Mesenchymal stem cell (in vitro differentiated cells and primary cell): ENCODE measurements around the gene RHOV.

Experiments
- DNase-seq: peaks from one replicate; pipeline ENCODE4 v3.0.0-alpha.2; 2013
- H2AFZ ChIP-seq: one replicate; pipeline ENCODE4 v1.6.1; 2013; ENCODE audit warnings: low read depth, mild to moderate bottlenecking, control low read depth, inconsistent platforms, low read length, moderate library complexity
- H2AK5ac ChIP-seq: 2 replicates; pipeline ENCODE4 v1.6.1; 2013; ENCODE audit warnings: low read length, moderate library complexity, mild to moderate bottlenecking, inconsistent platforms; ENCODE audit not compliant: severe bottlenecking
- H2BK120ac ChIP-seq: one replicate; pipeline ENCODE4 v1.6.1; 2013; ENCODE audit warnings: low read depth, mild to moderate bottlenecking, inconsistent platforms, low read length, moderate library complexity
- H2BK12ac ChIP-seq, 2 experiments: one replicate each; pipeline ENCODE4 v1.6.1; 2013; ENCODE audit warnings: inconsistent platforms in 2 of 2, low read length in 2 of 2, mild to moderate bottlenecking in 2 of 2, moderate library complexity in 2 of 2, control low read depth in 1 of 2
- H2BK15ac ChIP-seq: one replicate; pipeline ENCODE4 v1.6.1; 2013; ENCODE audit warnings: mild to moderate bottlenecking, low read depth, inconsistent platforms; ENCODE audit not compliant: poor library complexity, severe bottlenecking
- H2BK5ac ChIP-seq: 2 replicates; pipeline ENCODE4 v1.6.1; 2013; ENCODE audit warnings: low read depth, mild to moderate bottlenecking, low read length, control low read depth, inconsistent platforms; ENCODE audit not compliant: poor library complexity, severe bottlenecking
- H3K14ac ChIP-seq, 2 experiments: one replicate each; pipeline ENCODE4 v1.6.1; 2013; ENCODE audit warnings: inconsistent platforms in 2 of 2, low read length in 2 of 2, control low read depth in 1 of 2, mild to moderate bottlenecking in 1 of 2, moderate library complexity in 1 of 2
- H3K18ac ChIP-seq, 2 experiments: one replicate each; pipeline ENCODE4 v1.6.1; 2013; ENCODE audit warnings: inconsistent platforms in 2 of 2, low read length in 2 of 2, control low read depth in 1 of 2, low read depth in 1 of 2, mild to moderate bottlenecking in 1 of 2
- H3K23ac ChIP-seq, 2 experiments: one replicate each; pipeline ENCODE4 v1.6.1; 2013; ENCODE audit warnings: inconsistent platforms in 2 of 2, low read length in 2 of 2, mild to moderate bottlenecking in 2 of 2, moderate library complexity in 2 of 2, control low read depth in 1 of 2
- H3K27ac ChIP-seq: 2 replicates; pipeline ENCODE4 v1.5.1; 2013; ENCODE audit warnings: mild to moderate bottlenecking, moderate library complexity, low read length, control low read depth, inconsistent platforms; ENCODE audit not compliant: poor library complexity, severe bottlenecking
- H3K27me3 ChIP-seq, 2 experiments: 2 replicates each; pipeline versions ENCODE4 v1.6.1 to v1.7.0; 2013; ENCODE audit warnings: low read length in 2 of 2, mild to moderate bottlenecking in 2 of 2, moderate library complexity in 2 of 2, control low read depth in 1 of 2, inconsistent platforms in 1 of 2; ENCODE audit not compliant: control insufficient read depth in 1 of 2, insufficient read depth in 1 of 2
- H3K36me3 ChIP-seq, 2 experiments: 2 replicates each; pipeline versions ENCODE4 v1.6.1 to v1.7.0; 2013; ENCODE audit warnings: low read length in 2 of 2, control low read depth in 1 of 2, inconsistent platforms in 1 of 2, low read depth in 1 of 2, mild to moderate bottlenecking in 1 of 2; ENCODE audit not compliant: insufficient read depth in 2 of 2, control insufficient read depth in 1 of 2
- H3K4ac ChIP-seq, 2 experiments: one replicate each; pipeline ENCODE4 v1.6.1; 2013; ENCODE audit warnings: inconsistent platforms in 2 of 2, low read length in 2 of 2, mild to moderate bottlenecking in 2 of 2, moderate library complexity in 2 of 2, control low read depth in 1 of 2, low read depth in 1 of 2
- H3K4me1 ChIP-seq: 2 replicates; pipeline ENCODE4 v1.6.1; 2013; ENCODE audit warnings: low read depth, low read length, control low read depth; ENCODE audit not compliant: control insufficient read depth, insufficient read depth
- H3K4me2 ChIP-seq: 2 replicates; pipeline ENCODE4 v1.6.1; 2013; ENCODE audit warnings: low read length, mild to moderate bottlenecking, inconsistent platforms; ENCODE audit not compliant: poor library complexity, severe bottlenecking
- H3K4me3 ChIP-seq, 2 experiments: 2 replicates each; pipeline versions ENCODE4 v1.5.1 to v1.7.0; 2013; ENCODE audit warnings: low read length in 2 of 2, mild to moderate bottlenecking in 2 of 2, control low read depth in 1 of 2, low read depth in 1 of 2; ENCODE audit not compliant: insufficient read depth in 1 of 2
- H3K79me1 ChIP-seq: replicated peaks from 2 replicates; pipeline ENCODE4 v1.6.1; 2013; ENCODE audit warnings: mild to moderate bottlenecking, control low read depth, low read length, inconsistent platforms; ENCODE audit not compliant: poor library complexity, severe bottlenecking
- H3K9ac ChIP-seq: 2 replicates; pipeline ENCODE4 v1.7.0; 2013; ENCODE audit warnings: mild to moderate bottlenecking, low read length, moderate library complexity
- H3K9me3 ChIP-seq: 2 replicates; pipeline ENCODE4 v1.7.0; 2013; ENCODE audit warnings: mild to moderate bottlenecking, low read length; ENCODE audit not compliant: control insufficient read depth
- H4K8ac ChIP-seq: one replicate; pipeline ENCODE4 v1.6.1; 2013; ENCODE audit warnings: inconsistent platforms, mild to moderate bottlenecking, low read length, moderate library complexity
- H4K91ac ChIP-seq: one replicate; pipeline ENCODE4 v1.6.1; 2013; ENCODE audit warnings: mild to moderate bottlenecking, low read length, inconsistent platforms
- WGBS: methylation state at CpG from one replicate; pipeline ENCODE4 v1.1.7; 2013; ENCODE audit warnings: mixed read lengths; 5-methylcytosine and 5-hydroxymethylcytosine counted together

The RHOV gene

DNA sequence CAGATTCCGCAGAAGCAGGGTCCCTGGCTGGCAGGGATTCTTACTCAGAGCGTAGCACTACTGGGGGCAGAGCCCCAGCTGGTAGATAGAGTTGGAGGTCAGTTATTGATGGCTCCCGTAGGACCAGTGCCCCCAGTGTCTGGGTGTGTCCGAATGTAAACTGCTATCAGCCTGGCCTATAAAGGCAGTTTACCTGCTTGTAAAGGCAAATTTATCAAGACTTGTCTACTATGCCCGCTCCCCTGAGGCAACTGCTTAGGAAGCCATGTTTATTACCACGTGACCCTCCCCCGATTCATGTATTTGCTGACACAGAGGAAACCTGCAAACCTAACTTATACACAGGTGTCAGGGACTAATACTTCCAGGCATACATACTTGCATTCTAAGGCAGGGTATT is 44.9 kb downstream of the RHOV start:
- no peak overlapping the region for H2AFZ ChIP-seq
- H2BK120ac ChIP-seq: no peak overlapping the region
- H3K9me3 ChIP-seq: no peaks in the 10 kb centered on the region
- no peak overlapping the region for H4K8ac ChIP-seq
- no peak overlapping the region for H3K9ac ChIP-seq
- H3K27ac ChIP-seq: no peak overlapping the region
- no peak overlapping the region for H3K23ac ChIP-seq
- 91% methylated on average over 7 of the region's 7 CpGs for WGBS
- H4K91ac ChIP-seq: no peak overlapping the region
- peaks cover 3 to 42% of the 10 kb centered on the region in 2 experiments for H3K27me3 ChIP-seq
- H3K14ac ChIP-seq: no peak overlapping the region
- H3K36me3 ChIP-seq: no peaks in the 10 kb centered on the region
- H3K4ac ChIP-seq: no peak overlapping the region
- H3K4me1 ChIP-seq: peaks cover 4% of the 10 kb centered on the region
- no peak overlapping the region for H2BK5ac ChIP-seq
- no peak overlapping the region for H3K4me3 ChIP-seq
- no peak overlapping the region for H2BK15ac ChIP-seq
- no peak overlapping the region for H3K4me2 ChIP-seq
- no peak for DNase-seq
- H3K18ac ChIP-seq: no peak overlapping the region
- no peaks in the 10 kb centered on the region for H3K79me1 ChIP-seq
- H2BK12ac ChIP-seq: no peak overlapping the region
- H2AK5ac ChIP-seq: no peak overlapping the region

DNA sequence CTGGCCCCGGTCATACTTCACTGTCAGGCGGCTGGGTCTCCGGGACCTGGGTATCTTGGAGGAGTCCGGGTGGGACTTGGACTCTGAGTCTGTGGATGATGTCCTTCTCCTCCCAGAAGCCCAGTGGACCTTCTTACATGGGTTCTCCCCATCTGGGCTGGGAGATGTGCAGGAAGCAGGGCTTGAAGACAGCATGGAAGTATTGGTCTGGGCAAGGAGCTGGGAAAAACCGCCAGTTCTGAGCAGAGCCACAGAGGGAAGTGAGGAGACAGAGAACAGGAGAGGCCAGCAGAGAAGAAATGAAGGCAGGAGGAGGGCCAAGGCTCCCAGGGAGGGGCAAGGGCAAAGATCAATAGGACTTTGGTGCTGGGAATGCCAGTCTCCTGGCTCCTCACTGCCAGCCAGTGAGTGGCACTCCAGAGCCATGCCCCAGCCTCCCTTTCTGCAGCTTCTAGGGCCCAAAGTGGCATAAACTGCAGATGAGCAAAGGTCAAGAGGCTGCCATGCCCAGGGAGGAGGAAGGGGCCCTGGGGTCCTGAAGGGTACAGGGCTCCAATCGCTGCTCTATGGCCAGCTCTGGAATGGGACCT is 45.5 kb downstream of the RHOV start, which contains the start of gene PPP1R14D:
Gene PPP1R14D (minus strand): TSS at position 262 of the 590 bp plus-strand sequence. CDS start 67 bp downstream, at position 195.
- H3K4me3 ChIP-seq: no peak within 1 kb of the TSS
- H4K91ac ChIP-seq: no peak within 1 kb of the TSS
- H3K27me3 ChIP-seq: peaks cover 3 to 44% of the 10 kb centered on the region in 2 experiments
- H2BK15ac ChIP-seq: no peak within 1 kb of the TSS
- H2BK5ac ChIP-seq: no peak within 1 kb of the TSS
- H3K9ac ChIP-seq: no peak within 1 kb of the TSS
- H2AK5ac ChIP-seq: no peak within 1 kb of the TSS
- DNase-seq: no peak
- no peak within 1 kb of the TSS for H2AFZ ChIP-seq
- H3K4me2 ChIP-seq: no peak within 1 kb of the TSS
- H3K23ac ChIP-seq: no peak within 1 kb of the TSS
- no peak within 1 kb of the TSS for H2BK12ac ChIP-seq
- no peaks in the 10 kb centered on the region for H3K36me3 ChIP-seq
- no peaks in the 10 kb centered on the region for H3K79me1 ChIP-seq
- no peak within 1 kb of the TSS for H3K27ac ChIP-seq
- WGBS: 89% methylated on average over 6 of the region's 6 CpGs
- no peak within 1 kb of the TSS for H3K14ac ChIP-seq
- H3K9me3 ChIP-seq: no peaks in the 10 kb centered on the region
- no peak within 1 kb of the TSS for H3K4ac ChIP-seq
- peaks cover 4% of the 10 kb centered on the region for H3K4me1 ChIP-seq
- H2BK120ac ChIP-seq: no peak within 1 kb of the TSS
- H4K8ac ChIP-seq: no peak within 1 kb of the TSS
- no peak within 1 kb of the TSS for H3K18ac ChIP-seq

DNA sequence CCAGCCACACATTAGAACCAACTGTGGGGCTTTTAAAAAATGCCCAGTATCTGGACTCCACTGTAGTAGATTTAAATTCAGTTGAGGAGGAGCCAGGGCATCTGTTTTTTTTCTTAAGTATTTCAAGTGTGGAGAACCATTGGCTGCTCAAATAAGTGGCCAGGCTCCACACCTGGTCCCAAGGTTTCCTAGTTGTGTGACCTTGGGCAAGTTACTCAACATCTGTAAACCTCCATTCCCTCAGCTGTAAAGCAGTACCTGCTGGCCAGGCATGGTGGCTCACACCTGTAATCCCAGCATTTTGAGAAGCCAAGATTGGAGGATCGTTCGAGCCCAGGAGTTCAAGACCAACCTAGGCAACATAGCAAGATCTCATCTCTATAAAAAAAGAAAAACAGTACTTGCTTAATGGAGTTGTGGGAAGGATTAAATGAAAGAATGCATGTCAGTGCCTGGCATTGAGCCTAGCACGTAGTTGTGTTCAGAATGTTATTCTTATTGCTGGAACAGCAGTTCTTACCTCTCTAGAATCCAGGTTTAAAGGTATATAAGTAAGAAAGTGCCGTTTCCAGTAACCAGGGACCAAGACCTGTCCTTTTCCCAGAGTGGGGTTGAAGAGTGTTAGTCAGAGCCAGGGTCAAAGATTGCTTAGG is 47.5 kb downstream of the RHOV start:
- H3K79me1 ChIP-seq: no peaks in the 10 kb centered on the region
- H3K4me2 ChIP-seq: no peak overlapping the region
- no peak overlapping the region for H4K91ac ChIP-seq
- H2BK12ac ChIP-seq: no peak overlapping the region
- H3K4me3 ChIP-seq: no peak overlapping the region
- no peak overlapping the region for H3K14ac ChIP-seq
- peaks cover 3 to 44% of the 10 kb centered on the region in 2 experiments for H3K27me3 ChIP-seq
- H3K27ac ChIP-seq: no peak overlapping the region
- no peak overlapping the region for H3K9ac ChIP-seq
- DNase-seq: no peak
- no peaks in the 10 kb centered on the region for H3K9me3 ChIP-seq
- H3K18ac ChIP-seq: no peak overlapping the region
- H3K4me1 ChIP-seq: peaks cover 4% of the 10 kb centered on the region
- H3K4ac ChIP-seq: no peak overlapping the region
- H2BK120ac ChIP-seq: no peak overlapping the region
- no peak overlapping the region for H2BK15ac ChIP-seq
- no peak overlapping the region for H3K23ac ChIP-seq
- H2BK5ac ChIP-seq: no peak overlapping the region
- no peak overlapping the region for H2AFZ ChIP-seq
- 88% methylated on average over 3 of the region's 4 CpGs for WGBS
- no peaks in the 10 kb centered on the region for H3K36me3 ChIP-seq
- H2AK5ac ChIP-seq: no peak overlapping the region
- no peak overlapping the region for H4K8ac ChIP-seq

DNA sequence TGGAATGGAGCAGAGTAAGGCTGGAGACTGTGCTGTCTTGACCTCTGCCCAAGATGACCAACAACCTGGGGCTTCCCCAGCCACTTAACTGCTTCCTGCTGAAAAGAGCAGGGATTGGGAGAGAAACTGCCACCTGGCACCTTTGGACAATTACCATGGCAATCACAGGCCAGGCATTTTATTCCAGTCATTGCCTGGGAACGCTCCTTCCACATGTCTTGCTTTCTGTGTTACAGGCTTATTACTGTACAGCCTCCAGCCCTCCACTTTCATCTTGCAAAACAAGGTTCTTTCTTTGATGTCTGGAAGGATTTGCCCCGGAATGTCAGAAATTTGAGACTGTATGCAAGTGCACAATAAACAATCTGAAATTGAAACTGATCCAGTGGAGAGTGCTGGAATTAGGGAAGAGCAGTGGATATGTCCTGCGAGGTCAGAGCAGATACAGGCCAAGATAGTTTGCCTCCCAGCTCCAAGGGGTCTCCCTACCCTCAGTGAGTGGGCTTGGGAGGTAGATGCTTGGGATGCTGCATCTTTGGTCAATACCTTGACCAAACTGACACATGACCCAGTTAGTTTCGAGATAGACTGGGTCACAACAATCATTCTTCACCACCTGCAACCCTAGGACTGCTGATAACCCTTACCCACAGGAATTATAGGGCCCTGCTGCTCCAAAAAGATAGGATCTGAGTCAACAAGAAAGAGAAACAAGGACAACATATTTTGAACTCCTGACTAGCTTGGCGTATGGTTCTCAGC is 48.2 kb downstream of the RHOV start:
- Histone ChIP-seq H3K4ac (no peak overlapping the region), H2BK5ac (no peak overlapping the region), H3K36me3 (no peaks in the 10 kb centered on the region), H3K9me3 (no peaks in the 10 kb centered on the region), H3K79me1 (no peaks in the 10 kb centered on the region), H2AK5ac (no peak overlapping the region), H3K4me1 (peaks cover 4% of the 10 kb centered on the region), H3K23ac (peak overlapping the region in 1 of 2 experiments; percentile 11), H3K4me2 (peak overlapping the region; percentile 19), H3K9ac (no peak overlapping the region), H3K27ac (no peak overlapping the region), H3K27me3 (peaks cover 3 to 44% of the 10 kb centered on the region in 2 experiments), H4K8ac (no peak overlapping the region), H3K4me3 (no peak overlapping the region), H3K18ac (no peak overlapping the region), H3K14ac (no peak overlapping the region), H4K91ac (no peak overlapping the region), H2AFZ (peak overlapping the region; percentile 43), H2BK12ac (no peak overlapping the region), H2BK15ac (no peak overlapping the region), H2BK120ac (no peak overlapping the region)
- 70% methylated on average over 5 of the region's 5 CpGs for WGBS
- peak; percentile 56 for DNase-seq
